ENCODE measurements around the gene SUFU. TPM values are rescaled to one million over a fixed set of nuclear protein-coding genes. Genes with fewer than 3 reads are reported as not detected.

SUFU gene
- total and polyA plus RNA-seq, 2 of the 13 experiments (the other 11 are each of a cell fraction or from before 2014, with no cell fraction given), result 2.9 to 5.5 TPM

GRCh38 chr10:102461187-102462054, 42.4 kb upstream of the SUFU start (continued):
- TF ChIP-seq AKNA (CRISPR knock-in tag; IDR thresholded peaks at IDR 0.05; ENCODE audit: borderline replicate concordance) (no peak), KLF9 (CRISPR knock-in tag; IDR thresholded peaks at IDR 0.05; ENCODE audit: low read depth) (no peak), ZNF597 (CRISPR knock-in tag; IDR thresholded peaks at IDR 0.05) (no peak), SRY (CRISPR knock-in tag; IDR thresholded peaks at IDR 0.05) (no peak), PAXIP1 (CRISPR knock-in tag; conservative IDR thresholded peaks at IDR 0.05) (peak; percentile 36; the same call in 1 of the 2 replicates), HOXA7 (CRISPR knock-in tag; IDR thresholded peaks at IDR 0.05) (no peak), MBD4 (IDR thresholded peaks at IDR 0.05; ENCODE audit: borderline replicate concordance, low read length) (no peak), ISX (CRISPR knock-in tag; conservative IDR thresholded peaks at IDR 0.05) (no peak), ZKSCAN8 (CRISPR knock-in tag; IDR thresholded peaks at IDR 0.05; ENCODE audit: borderline replicate concordance) (no peak), PLRG1 (conservative IDR thresholded peaks at IDR 0.05) (no peak), MAFK (conservative IDR thresholded peaks at IDR 0.05 in 1 of 2, IDR thresholded peaks at IDR 0.05 in 1 of 2; ENCODE audit: low read length in 2 of 2) (no peak), ZNF713 (CRISPR knock-in tag; IDR thresholded peaks at IDR 0.05) (no peak), ZNF577 (CRISPR knock-in tag; IDR thresholded peaks at IDR 0.05; ENCODE audit: borderline replicate concordance, low read depth) (no peak)
- TF ChIP-seq, protein P1, sequence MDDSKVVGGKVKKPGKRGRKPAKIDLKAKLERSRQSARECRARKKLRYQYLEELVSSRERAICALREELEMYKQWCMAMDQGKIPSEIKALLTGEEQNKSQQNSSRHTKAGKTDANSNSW (CRISPR knock-in tag; IDR thresholded peaks at IDR 0.05; ENCODE audit: borderline replicate concordance), result no peak
- TF ChIP-seq, protein P2, sequence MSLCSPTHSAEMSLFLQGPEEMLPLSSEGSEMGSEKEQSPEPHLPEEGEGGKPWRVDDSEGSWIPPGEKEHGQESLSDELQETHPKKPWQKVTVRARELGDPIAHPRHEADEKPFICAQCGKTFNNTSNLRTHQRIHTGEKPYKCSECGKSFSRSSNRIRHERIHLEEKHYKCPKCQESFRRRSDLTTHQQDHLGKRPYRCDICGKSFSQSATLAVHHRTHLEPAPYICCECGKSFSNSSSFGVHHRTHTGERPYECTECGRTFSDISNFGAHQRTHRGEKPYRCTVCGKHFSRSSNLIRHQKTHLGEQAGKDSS (CRISPR knock-in tag; IDR thresholded peaks at IDR 0.05; ENCODE audit: borderline replicate concordance, low read depth), result no peak

Data from HepG2 (cell line).